ENCODE results near the gene ICE1. TPM values are rescaled to one million over a fixed set of nuclear protein-coding genes. Genes with fewer than 3 reads are reported as not detected.
"Not testable (repeated sequence)": the region's sequence is repeated elsewhere in the genome, so short reads cannot be mapped to it uniquely, and the experiment has no call there.

The ICE1 gene
- polyA plus RNA-seq, 10 donors: 22.0 to 31.8 (median 26.6) TPM

GRCh38 chr5:5395093-5395492, 27.4 kb upstream of the ICE1 start:
- DNase-seq: not testable (repeated sequence)

GRCh38 chr5:5398071-5398470, 24.4 kb upstream of the ICE1 start:
- DNase-seq: no peak

GRCh38 chr5:5401095-5401494, 21.4 kb upstream of the ICE1 start:
- DNase-seq: no peak

- no peak for DNase-seq
These were observed 18.7 kb upstream of the ICE1 start for GRCh38 chr5:5403741-5404140.

GRCh38 chr5:5404381-5404780, 18.1 kb upstream of the ICE1 start:
- DNase-seq: no peak

GRCh38 chr5:5405441-5405840, 17.0 kb upstream of the ICE1 start:
- no peak for DNase-seq

- no peak for DNase-seq
These were observed 14.6 kb upstream of the ICE1 start for GRCh38 chr5:5407924-5408323.

- peak in 1 of 3 donors; percentile 30 for DNase-seq
These were observed 13.2 kb upstream of the ICE1 start for GRCh38 chr5:5409151-5409810.

GRCh38 chr5:5413856-5414255, 8.6 kb upstream of the ICE1 start:
- DNase-seq: not testable (repeated sequence)

GRCh38 chr5:5414999-5415398, 7.5 kb upstream of the ICE1 start:
- no peak for DNase-seq

GRCh38 chr5:5416733-5417132, 5.7 kb upstream of the ICE1 start:
- no peak for DNase-seq

GRCh38 chr5:5418006-5418405, 4.5 kb upstream of the ICE1 start:
- DNase-seq: no peak

GRCh38 chr5:5418764-5419163, 3.7 kb upstream of the ICE1 start:
- peak in 1 of 3 donors; percentile 6 for DNase-seq

- DNase-seq: peak; percentile 41 to 80 (median 49)
These were observed 2.9 kb upstream of the ICE1 start for GRCh38 chr5:5419291-5420210.

- DNase-seq: no peak
These were observed 2.2 kb upstream of the ICE1 start for GRCh38 chr5:5420251-5420650.

GRCh38 chr5:5421149-5421960, 1.1 kb upstream of the ICE1 start:
- peak in 1 of 3 donors; percentile 12 for DNase-seq

GRCh38 chr5:5422819-5423515, 490 bp downstream of the ICE1 start:
- peak in 1 of 3 donors; percentile 20 for DNase-seq

- DNase-seq: no peak
These were observed 1.1 kb downstream of the ICE1 start for GRCh38 chr5:5423586-5423985.

- DNase-seq: no peak
These were observed 2.3 kb downstream of the ICE1 start for GRCh38 chr5:5424736-5425135.

GRCh38 chr5:5430136-5430535, 7.7 kb downstream of the ICE1 start:
- no peak for DNase-seq

- peak in 1 of 3 donors; percentile 13 for DNase-seq
These were observed 9.7 kb downstream of the ICE1 start for GRCh38 chr5:5432020-5432707.

Measured in muscle of back (tissue), 11 donors.